KMS-11 (cell line): ENCODE results near the gene DCUN1D3.
A peak's percentile ranks its signal among the peaks of the same experiment; 100 is the strongest.

Source experiments
- H2AFZ ChIP-seq: fragments of 200-600 bp; sonication (generic); 2 replicates; pipeline ENCODE4 v1.6.1; 2016; ENCODE audit warnings: antibody characterized with exemption, mixed run types, low read depth
- H3K27ac ChIP-seq: fragments of 200-600 bp; sonication (generic); 2 replicates; pipeline ENCODE4 v1.6.1; 2016; ENCODE audit warnings: mild to moderate bottlenecking, mixed run types
- H3K27me3 ChIP-seq: fragments of 200-600 bp; sonication (generic); 2 replicates; pipeline ENCODE4 v1.6.1; 2017; ENCODE audit warnings: mild to moderate bottlenecking, low read depth, mixed run types, moderate library complexity; ENCODE audit not compliant: insufficient read depth
- H3K36me3 ChIP-seq: fragments of 200-600 bp; sonication (generic); 2 replicates; pipeline ENCODE4 v1.6.1; 2017; ENCODE audit warnings: mild to moderate bottlenecking, mixed run types; ENCODE audit not compliant: insufficient read depth
- H3K4me1 ChIP-seq: fragments of 200-600 bp; sonication (generic); 2 replicates; pipeline ENCODE4 v1.6.1; 2016; ENCODE audit warnings: mild to moderate bottlenecking, low read depth, mixed run types; ENCODE audit not compliant: poor library complexity, severe bottlenecking
- H3K4me2 ChIP-seq: fragments of 200-600 bp; sonication (generic); 2 replicates; pipeline ENCODE4 v1.7.0; 2016; ENCODE audit warnings: mild to moderate bottlenecking, mixed run types
- H3K4me3 ChIP-seq: fragments of 200-600 bp; sonication (generic); IDR thresholded peaks from 2 replicates; pipeline ENCODE4 v1.6.1; 2017; ENCODE audit warnings: low read depth, low read length, mixed read lengths; ENCODE audit not compliant: insufficient read depth
- H3K79me2 ChIP-seq: fragments of 200-600 bp; sonication (generic); 2 replicates; pipeline ENCODE4 v1.6.1; 2016; ENCODE audit warnings: low read depth, mixed run types; ENCODE audit not compliant: insufficient read depth
- H3K9ac ChIP-seq: fragments of 200-600 bp; sonication (generic); 2 replicates; pipeline ENCODE4 v1.6.1; 2016; ENCODE audit warnings: mild to moderate bottlenecking, mixed run types
- H4K20me1 ChIP-seq: fragments of 200-600 bp; sonication (generic); 2 replicates; pipeline ENCODE4 v1.6.1; 2016; ENCODE audit warnings: mild to moderate bottlenecking, mixed run types; ENCODE audit not compliant: insufficient read depth
- TF ChIP-seq, protein P1 (sequence below): fragments of 200-600 bp; sonication (generic); conservative IDR thresholded peaks from 2 replicates; pipeline ENCODE4 v1.6.1; 2017; ENCODE audit warnings: low read depth, mild to moderate bottlenecking, antibody characterized with exemption, low read length, moderate library complexity, mixed read lengths

Gene DCUN1D3

DNA sequence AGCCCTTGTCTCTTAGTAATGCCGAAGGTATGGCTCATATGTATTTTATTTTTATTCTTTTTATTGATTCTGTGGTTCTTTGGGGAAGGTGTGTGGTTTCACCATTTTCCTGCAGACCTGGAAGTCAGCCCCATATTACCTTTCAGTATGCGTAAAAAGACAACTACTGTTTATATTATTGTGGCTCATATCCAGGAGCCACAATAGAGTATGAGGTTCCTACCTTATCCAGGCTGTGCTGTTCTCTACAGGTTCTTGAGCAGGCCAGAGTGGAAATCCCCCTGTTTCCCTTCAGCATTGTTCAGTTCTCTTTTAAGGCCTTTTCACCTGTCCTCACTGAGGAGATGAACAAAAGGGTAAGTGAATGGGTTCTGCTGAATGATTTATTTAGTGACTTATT is 60.7 kb downstream of the DCUN1D3 start:
- Histone ChIP-seq H3K79me2 (no peaks in the 10 kb centered on the region), H3K4me3 (no peak overlapping the region), H3K36me3 (no peaks in the 10 kb centered on the region), H3K27me3 (no peaks in the 10 kb centered on the region), H2AFZ (no peak overlapping the region), H3K27ac (no peak overlapping the region), H3K9ac (no peak overlapping the region), H3K4me2 (peak overlapping the region; percentile 3; the same call in 1 of the 2 replicates), H4K20me1 (no peaks in the 10 kb centered on the region), H3K4me1 (peaks cover 27% of the 10 kb centered on the region)
- TF ChIP-seq, protein P1, sequence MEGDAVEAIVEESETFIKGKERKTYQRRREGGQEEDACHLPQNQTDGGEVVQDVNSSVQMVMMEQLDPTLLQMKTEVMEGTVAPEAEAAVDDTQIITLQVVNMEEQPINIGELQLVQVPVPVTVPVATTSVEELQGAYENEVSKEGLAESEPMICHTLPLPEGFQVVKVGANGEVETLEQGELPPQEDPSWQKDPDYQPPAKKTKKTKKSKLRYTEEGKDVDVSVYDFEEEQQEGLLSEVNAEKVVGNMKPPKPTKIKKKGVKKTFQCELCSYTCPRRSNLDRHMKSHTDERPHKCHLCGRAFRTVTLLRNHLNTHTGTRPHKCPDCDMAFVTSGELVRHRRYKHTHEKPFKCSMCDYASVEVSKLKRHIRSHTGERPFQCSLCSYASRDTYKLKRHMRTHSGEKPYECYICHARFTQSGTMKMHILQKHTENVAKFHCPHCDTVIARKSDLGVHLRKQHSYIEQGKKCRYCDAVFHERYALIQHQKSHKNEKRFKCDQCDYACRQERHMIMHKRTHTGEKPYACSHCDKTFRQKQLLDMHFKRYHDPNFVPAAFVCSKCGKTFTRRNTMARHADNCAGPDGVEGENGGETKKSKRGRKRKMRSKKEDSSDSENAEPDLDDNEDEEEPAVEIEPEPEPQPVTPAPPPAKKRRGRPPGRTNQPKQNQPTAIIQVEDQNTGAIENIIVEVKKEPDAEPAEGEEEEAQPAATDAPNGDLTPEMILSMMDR = no peak

DNA sequence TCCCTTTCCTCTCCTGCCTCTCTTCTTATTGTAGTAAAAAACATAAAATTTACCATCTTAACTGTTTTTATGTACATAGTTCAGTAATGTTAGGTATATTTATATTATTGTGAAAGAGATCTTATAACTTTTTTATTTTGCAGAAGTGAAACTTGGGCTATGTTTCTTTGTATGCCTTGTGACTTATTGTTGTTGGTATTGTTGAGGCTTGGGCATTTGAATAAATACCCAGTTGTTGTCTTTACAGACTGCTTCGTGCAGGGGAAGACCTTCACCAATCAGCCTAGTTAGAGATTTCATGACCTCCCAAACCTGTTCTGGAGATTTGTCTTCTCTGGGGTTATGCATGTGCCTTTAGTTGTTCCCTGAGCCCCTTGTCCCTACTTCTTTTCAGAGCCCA is 61.9 kb downstream of the DCUN1D3 start:
- TF ChIP-seq, protein P1 = no peak
- Histone ChIP-seq H3K27ac (no peak overlapping the region), H3K27me3 (no peaks in the 10 kb centered on the region), H3K4me2 (no peak overlapping the region), H3K9ac (no peak overlapping the region), H3K4me3 (no peak overlapping the region), H3K4me1 (peaks cover 14% of the 10 kb centered on the region), H4K20me1 (no peaks in the 10 kb centered on the region), H3K79me2 (no peaks in the 10 kb centered on the region), H2AFZ (no peak overlapping the region), H3K36me3 (no peaks in the 10 kb centered on the region)

DNA sequence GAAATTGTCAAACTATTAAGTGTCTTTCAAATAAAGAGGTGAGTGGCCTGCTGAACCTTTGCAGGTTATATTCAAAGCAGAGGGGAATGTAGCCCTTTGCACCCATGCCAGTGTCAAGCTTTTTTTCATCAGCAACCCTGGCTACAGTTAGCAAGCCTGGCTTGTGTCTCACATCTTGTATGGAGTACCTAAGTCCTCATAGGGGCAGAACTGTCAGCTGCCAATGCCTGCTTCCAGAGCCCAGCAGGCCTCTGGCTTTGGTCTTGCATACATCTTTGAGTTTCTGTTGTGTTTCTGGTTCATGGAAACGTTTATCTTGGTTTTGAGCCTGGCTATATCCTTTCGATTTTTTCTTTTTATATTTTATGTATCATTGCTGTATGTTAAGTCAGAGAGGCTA is 67.1 kb downstream of the DCUN1D3 start:
- Histone ChIP-seq H4K20me1 (no peaks in the 10 kb centered on the region), H3K9ac (no peak overlapping the region), H3K4me3 (no peak overlapping the region), H3K27me3 (no peaks in the 10 kb centered on the region), H3K4me1 (no peaks in the 10 kb centered on the region), H3K79me2 (no peaks in the 10 kb centered on the region), H3K36me3 (no peaks in the 10 kb centered on the region), H2AFZ (no peak overlapping the region), H3K27ac (no peak overlapping the region), H3K4me2 (no peak overlapping the region)
- TF ChIP-seq, protein P1 = no peak

DNA sequence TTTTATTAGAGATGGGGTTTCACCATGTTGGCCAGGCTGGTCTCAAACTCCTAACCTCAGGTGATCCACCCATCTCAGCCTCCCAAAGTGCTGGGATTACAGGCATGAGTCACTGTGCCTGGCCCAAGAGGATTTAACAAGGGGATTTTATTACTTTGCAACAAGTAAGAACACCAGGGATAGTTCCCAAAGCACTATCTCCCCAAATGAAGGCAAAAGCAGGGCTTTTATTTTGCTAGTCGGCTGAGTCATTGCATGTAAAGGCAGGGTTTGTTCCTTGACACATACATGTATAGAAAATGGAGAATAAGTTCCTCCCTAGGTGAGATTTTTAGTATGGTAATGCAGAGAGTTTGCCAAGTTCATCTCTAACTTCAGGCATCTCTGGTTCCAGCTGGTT is 69.8 kb downstream of the DCUN1D3 start:
- H3K4me2 ChIP-seq = no peak overlapping the region
- H3K4me1 ChIP-seq = no peaks in the 10 kb centered on the region
- no peaks in the 10 kb centered on the region for H4K20me1 ChIP-seq
- no peaks in the 10 kb centered on the region for H3K79me2 ChIP-seq
- H3K4me3 ChIP-seq = no peak overlapping the region
- H3K27ac ChIP-seq = no peak overlapping the region
- H2AFZ ChIP-seq = no peak overlapping the region
- TF ChIP-seq, protein P1 = no peak
- H3K36me3 ChIP-seq = no peaks in the 10 kb centered on the region
- H3K9ac ChIP-seq = no peak overlapping the region
- no peaks in the 10 kb centered on the region for H3K27me3 ChIP-seq
